ENCODE measurements around the gene OLFML2B. TPM values are rescaled to one million over a fixed set of nuclear protein-coding genes. Genes with fewer than 3 reads are reported as not detected.

The OLFML2B gene
- polyA plus RNA-seq, 3 donors: 6.0 to 10.2 (median 7.7) TPM

DNA sequence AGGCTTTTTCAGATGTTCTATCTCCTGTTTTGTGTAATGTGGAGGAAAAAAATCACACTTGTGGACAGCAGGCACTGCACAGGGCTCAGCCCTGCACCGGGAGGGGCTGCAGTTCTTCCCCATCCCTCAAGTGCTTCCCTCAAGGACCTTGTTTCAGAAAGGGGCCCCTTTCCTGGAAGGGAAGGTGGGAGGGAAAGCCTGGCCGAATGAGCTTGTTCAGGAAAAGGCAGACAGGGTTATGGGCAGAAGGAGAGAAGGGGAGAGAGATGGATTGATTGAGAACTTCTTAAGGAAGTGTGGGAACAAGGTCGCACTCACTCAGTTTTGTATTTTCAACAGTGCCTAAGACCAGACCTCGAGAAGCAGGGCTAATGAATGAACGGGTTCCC is 41.2 kb downstream of the OLFML2B start:
- no peak for DNase-seq

DNA sequence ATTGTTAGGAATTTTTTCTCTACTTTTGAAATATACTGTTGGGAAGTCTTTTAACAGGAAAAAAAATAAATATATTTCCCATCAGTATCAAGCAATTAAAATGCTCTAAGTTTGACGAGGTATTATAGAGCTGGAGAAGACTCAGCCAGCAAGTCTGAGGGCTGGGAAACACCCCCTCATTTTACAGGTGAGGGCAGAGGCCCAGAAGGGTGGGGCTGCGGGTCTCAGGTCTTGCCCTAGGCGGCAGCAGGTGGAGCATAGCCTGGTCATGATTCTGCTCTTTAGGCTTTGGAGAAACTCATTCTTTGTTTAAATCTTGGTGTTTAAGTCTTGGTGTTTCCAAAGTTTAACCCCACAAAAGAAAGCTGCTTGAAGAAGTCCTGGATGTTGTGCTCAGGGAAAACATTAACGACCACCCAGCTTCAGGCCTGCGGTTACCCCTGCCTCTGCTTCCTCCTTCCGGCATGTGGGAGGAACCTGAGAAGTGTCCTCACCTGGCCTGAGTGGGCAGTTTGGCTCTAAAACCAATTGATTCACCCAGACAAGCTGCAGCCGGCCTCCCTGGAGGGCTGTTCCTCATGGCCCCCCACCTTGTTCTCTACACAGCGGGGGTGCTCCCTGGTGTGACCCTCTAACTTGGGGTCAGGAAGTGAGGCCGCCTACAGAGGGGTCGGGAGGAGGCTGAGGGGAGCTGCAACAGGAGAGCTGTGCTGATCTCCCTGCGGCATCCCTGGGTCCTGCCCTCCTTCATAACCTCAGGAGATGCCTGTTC is 41.7 kb downstream of the OLFML2B start:
- no peak for DNase-seq

GRCh38 chr1:161981126-161981525 is 42.5 kb downstream of the OLFML2B start:
- no peak for DNase-seq

- no peak for DNase-seq
These were observed 45.5 kb downstream of the OLFML2B start for GRCh38 chr1:161978011-161978790.

DNA sequence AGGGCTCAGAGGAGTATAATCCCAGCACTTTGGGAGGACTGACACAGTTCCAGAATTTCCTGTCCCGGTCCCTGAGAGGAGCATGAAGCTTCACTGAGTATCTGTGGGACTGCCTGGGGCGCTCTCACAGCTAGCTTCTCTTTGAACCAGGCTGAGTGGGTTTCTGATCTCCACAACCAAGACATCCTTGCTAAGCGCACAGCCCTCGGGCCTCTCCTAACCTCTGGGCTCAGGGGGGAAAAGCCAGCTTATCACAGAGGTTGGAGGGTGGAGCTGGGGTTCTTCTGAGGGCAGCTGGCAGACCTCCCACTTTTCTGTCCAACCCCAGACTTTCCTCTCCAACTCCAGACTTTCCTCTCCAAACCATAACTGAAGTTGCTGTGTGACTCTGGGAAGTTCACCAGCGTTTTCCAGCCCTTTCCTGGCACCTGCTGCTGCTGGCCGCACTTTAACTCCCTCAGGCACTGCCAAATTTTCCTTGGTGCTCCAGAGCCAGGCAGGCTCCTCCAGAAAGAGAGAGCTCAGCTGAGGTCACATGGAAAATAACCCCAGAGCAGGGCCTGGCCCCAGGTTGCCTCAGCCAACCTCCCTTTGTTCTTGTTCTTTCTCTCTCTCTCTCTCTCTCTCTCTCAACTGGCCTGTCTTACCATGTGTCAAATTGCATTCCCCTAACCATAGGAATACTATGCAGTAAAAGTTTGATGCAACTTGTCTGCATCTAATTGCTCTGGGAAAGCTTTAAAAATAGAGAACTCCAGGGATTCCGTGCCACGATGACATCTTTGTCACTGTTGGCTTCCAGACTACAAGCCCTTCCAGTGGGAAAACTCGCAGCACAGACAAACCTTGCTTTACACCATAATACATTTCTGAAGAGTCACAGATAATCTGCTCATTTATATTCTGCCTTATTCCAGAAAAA is 49.5 kb downstream of the OLFML2B start:
- no peak for DNase-seq

GRCh38 chr1:161972828-161973227 is 50.8 kb downstream of the OLFML2B start:
- no peak for DNase-seq

- no peak for DNase-seq
These were observed 53.0 kb downstream of the OLFML2B start for GRCh38 chr1:161970633-161971032.

- DNase-seq: no peak
These were observed 53.6 kb downstream of the OLFML2B start for GRCh38 chr1:161970036-161970435.

DNA sequence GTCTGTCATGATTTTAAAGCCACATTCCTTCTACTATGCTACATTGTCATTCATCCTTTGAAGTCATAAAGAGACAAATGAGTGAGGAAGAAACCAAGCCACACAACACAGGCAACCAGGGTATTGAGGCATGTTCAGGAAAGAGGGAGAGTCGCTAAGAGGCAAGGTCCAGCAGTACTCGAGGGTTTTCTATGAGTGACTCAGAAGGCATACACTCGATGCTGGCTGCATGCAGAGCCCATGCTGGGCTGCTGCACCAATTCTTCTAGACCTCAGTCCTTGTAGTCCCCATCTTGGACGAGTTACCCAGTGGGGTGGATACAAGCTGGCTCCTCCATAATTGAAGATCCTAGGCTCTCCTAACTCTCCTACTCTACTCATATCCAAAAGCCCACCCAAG is 57.6 kb downstream of the OLFML2B start:
- DNase-seq: no peak

- no peak for DNase-seq
These were observed 61.4 kb downstream of the OLFML2B start for GRCh38 chr1:161962091-161962887.

GRCh38 chr1:161958425-161958824 is 65.2 kb downstream of the OLFML2B start:
- DNase-seq: no peak

GRCh38 chr1:161956930-161957329 is 66.7 kb downstream of the OLFML2B start:
- DNase-seq: no peak

DNA sequence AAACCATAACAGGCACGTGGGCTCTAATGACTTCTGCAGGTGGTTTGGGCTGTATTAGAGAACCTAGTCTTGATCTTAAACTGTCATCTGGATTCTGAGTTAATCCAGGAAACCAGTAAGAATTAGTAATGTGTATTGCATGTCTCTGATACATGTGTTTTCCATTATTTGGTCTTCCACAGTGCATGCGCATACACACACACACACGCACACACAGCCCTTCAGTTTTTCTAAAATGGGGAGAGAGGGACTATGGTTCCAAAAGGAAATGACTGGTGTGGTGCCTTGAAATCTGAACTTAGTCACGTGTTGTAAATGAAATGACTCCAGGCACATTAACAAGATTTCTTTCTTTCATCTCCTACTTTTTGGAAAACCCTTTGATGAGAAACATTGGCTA is 67.6 kb downstream of the OLFML2B start:
- DNase-seq: no peak

DNA sequence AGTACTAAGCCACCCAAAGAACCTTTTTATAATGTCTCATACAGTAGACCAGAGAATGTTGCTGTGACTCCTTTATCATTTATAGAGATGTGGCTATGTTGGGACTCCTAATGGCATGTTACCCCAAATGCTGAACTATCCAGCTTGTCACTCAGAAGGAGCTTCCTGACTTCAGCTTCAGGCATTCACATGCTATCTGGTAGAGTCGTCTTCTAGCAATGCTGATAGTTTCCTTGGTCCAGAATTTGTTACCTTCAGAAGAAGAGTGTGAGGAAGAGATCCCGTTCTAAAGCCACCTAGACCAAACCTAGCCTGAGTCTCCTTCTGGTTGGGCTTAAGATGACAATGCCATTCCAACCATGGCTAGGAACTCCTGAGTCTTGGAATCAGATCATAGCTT is 68.1 kb downstream of the OLFML2B start:
- no peak for DNase-seq

DNA sequence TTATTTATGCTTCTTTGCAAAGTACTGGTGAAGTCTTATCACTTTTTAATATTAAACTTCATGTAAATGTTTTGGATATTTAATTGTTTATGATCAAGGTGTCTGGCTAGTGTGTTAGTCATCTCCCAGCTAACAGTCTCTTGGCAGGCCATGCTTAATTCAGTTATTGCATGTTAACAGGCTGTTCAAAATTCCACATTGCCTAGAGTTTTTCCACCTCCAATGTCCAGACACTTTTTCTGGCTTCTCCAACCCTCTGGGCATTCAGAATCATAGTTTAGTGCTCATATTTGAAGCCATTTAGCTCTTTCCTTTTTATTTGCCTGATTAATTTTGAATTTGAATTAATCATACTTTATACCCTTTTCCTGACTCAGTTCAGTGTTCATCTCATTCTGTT is 69.2 kb downstream of the OLFML2B start:
- DNase-seq: no peak

GRCh38 chr1:161954050-161954449 is 69.6 kb downstream of the OLFML2B start:
- DNase-seq: no peak

DNA sequence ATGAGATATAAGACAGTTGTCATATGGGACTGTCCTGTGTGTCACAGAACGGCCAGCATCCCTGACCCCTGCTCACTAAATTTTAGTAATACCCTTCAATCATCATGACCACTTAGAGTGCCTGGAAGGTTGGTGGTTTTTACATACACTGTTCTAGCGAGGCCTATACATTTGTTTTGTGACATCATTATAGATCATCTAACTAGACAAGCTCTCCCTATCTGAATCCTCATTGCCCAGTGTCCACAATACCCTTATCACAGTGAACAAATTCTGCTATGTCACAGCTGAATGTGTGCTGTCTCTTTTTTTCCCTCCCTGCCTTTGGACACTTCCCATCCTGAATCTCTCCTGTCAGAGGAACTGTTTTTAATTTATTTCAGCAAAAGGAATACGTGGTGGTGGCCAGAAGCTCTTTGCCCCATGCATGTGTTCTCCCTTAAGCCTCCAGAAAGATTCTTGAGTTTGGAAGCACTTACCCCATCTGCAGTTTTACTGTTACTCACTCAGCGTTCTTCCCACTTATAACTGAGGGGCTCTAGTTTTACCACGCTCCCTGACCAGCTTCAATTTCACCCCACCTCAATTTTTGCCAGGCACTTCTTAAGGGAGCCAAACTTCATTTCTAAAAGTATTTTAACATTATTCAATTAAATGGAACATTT is 70.3 kb downstream of the OLFML2B start:
- no peak for DNase-seq

DNA sequence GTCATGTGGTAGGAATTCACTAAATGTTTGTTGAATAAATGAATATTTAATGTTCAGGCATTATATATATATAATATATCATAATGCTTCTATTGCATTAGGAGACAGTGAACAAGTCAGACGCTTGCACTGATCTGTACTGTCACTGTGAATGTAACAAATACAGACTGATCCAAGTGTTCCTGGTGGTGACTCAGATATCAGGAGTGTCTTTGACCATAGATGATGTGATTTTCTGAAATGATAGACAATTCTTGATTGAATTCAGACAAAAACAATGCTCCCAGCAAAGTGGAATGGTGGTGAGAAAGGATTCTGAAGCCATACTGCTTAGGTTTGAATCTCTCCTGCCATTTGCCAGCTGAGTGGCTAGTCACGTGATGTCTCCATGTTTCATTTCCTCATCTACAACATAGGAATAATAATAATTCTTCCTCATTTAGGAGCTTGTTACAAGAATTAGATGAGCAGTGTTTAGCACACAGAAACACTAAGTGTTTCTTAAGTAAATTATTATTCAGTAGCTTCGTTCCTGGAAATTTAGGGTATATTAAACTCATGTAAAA is 71.0 kb downstream of the OLFML2B start:
- no peak for DNase-seq

DNA sequence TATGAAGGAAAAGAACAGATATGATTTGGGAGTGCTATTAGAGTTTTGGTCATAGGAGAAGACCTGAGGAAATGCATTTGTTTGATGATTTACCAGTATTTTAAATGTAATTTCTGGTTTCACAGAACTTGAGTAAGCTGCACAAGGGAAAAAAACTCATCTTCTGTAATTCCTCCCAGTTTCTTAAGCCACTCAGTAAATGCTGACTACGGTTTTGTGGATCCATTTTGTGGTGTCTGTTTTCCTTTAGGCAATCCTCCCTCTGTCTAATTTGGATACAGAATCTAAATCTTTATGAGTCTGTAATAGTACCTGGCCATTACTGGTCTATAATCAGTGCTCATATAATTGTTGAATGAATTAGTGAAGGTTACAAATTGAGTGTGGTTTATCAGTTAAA is 72.0 kb downstream of the OLFML2B start:
- DNase-seq: no peak

- DNase-seq: no peak
These were observed 73.3 kb downstream of the OLFML2B start for GRCh38 chr1:161950377-161950776.

GRCh38 chr1:161949548-161949947 is 74.1 kb downstream of the OLFML2B start:
- DNase-seq: no peak

Measured in renal pelvis (tissue), 4 donors.